ENCODE measurements around the gene STX1B. TPM values are rescaled to one million over a fixed set of nuclear protein-coding genes. Genes with fewer than 3 reads are reported as not detected.

The STX1B gene
- total RNA-seq, 4 donors from 2014 or later = 0.13 to 0.36 TPM; not detected in 2

GRCh38 chr16:30992276-30992780, 18.1 kb downstream of the STX1B start:
- no peak overlapping the region for H3K4me3 ChIP-seq
- intact Hi-C loops (cut with DNase I; ENCODE audit: low total_unique reads) (no loop called here), in situ Hi-C loops (cut with MboI; ENCODE audit: low sequenced_read_pairs in 4 of 4) (loop anchor here in 3 of 4 donors (25.0 kb wide), 4 partner anchors 95 to 870 kb away; partner anchors contain the start of genes ZNF267 (in 3 of the 3), COX6A2 (in 1 of the 3), PRSS36 (in 1 of the 3) and PRSS53 (in 1 of the 3))
- DNase-seq (no peak), ATAC-seq (no peak)
- H3K27ac ChIP-seq = no peak overlapping the region
- no peak for TF ChIP-seq POLR2A (IDR thresholded peaks at IDR 0.05)
- no peak for TF ChIP-seq CTCF (IDR thresholded peaks at IDR 0.05 in 4 of 5, conservative IDR thresholded peaks at IDR 0.05 in 1 of 5)
- H3K27me3 ChIP-seq = peaks cover 0 to 8% (median 3%) of the 10 kb centered on the region in 3 donors
- H3K36me3 ChIP-seq = no peaks in the 10 kb centered on the region
- H3K9me3 ChIP-seq = no peaks in the 10 kb centered on the region
- H3K4me1 ChIP-seq = peaks cover 0 to 9% of the 10 kb centered on the region in 2 donors

GRCh38 chr16:30991052-30991451, 19.4 kb downstream of the STX1B start:
- H3K27ac ChIP-seq = no peak overlapping the region
- DNase-seq (no peak), ATAC-seq (no peak)
- no peaks in the 10 kb centered on the region for H3K36me3 ChIP-seq
- H3K9me3 ChIP-seq = no peaks in the 10 kb centered on the region
- intact Hi-C loops (cut with DNase I; ENCODE audit: low total_unique reads) = no loop called here
- TF ChIP-seq CTCF (IDR thresholded peaks at IDR 0.05 in 4 of 5, conservative IDR thresholded peaks at IDR 0.05 in 1 of 5) (no peak), POLR2A (IDR thresholded peaks at IDR 0.05) (no peak)
- H3K27me3 ChIP-seq = no peaks in the 10 kb centered on the region
- in situ Hi-C loops (cut with MboI; ENCODE audit: low sequenced_read_pairs in 4 of 4) = loop anchor here in 3 of 4 donors (25.0 kb wide), 4 partner anchors 96 to 871 kb away; partner anchors contain the start of genes ZNF267 (in 3 of the 3), COX6A2 (in 1 of the 3), PRSS36 (in 1 of the 3) and PRSS53 (in 1 of the 3)
- H3K4me1 ChIP-seq = peaks cover 0 to 4% of the 10 kb centered on the region in 2 donors
- H3K4me3 ChIP-seq = no peak overlapping the region

GRCh38 chr16:30990105-30990504, 20.3 kb downstream of the STX1B start:
- Histone ChIP-seq H3K4me3 (no peak overlapping the region), H3K4me1 (peaks cover 9 to 14% of the 10 kb centered on the region in 2 donors), H3K9me3 (no peaks in the 10 kb centered on the region), H3K36me3 (no peaks in the 10 kb centered on the region), H3K27ac (no peak overlapping the region), H3K27me3 (no peaks in the 10 kb centered on the region)
- intact Hi-C loops (cut with DNase I; ENCODE audit: low total_unique reads) = no loop called here
- no peak for TF ChIP-seq POLR2A (IDR thresholded peaks at IDR 0.05)
- TF ChIP-seq CTCF (IDR thresholded peaks at IDR 0.05 in 4 of 5, conservative IDR thresholded peaks at IDR 0.05 in 1 of 5) = no peak
- ATAC-seq (no peak), DNase-seq (no peak)
- in situ Hi-C loops (cut with MboI; ENCODE audit: low sequenced_read_pairs in 4 of 4) = loop anchor here in 3 of 4 donors (25.0 kb wide), 4 partner anchors 97 to 872 kb away; partner anchors contain the start of genes ZNF267 (in 3 of the 3), COX6A2 (in 1 of the 3), PRSS36 (in 1 of the 3) and PRSS53 (in 1 of the 3)

GRCh38 chr16:30989469-30990047, 20.9 kb downstream of the STX1B start:
- intact Hi-C loops (cut with DNase I; ENCODE audit: low total_unique reads) = loop anchor here (5.0 to 10.0 kb wide), 2 partner anchors 83 to 725 kb away; partner anchors contain the start of genes ZNF646 and ZNF668
- peaks cover 0 to under 1% of the 10 kb centered on the region in 2 donors for H3K36me3 ChIP-seq
- in situ Hi-C loops (cut with MboI; ENCODE audit: low sequenced_read_pairs in 4 of 4) = loop anchor here in 3 of 4 donors (10.0 to 25.0 kb wide), 5 partner anchors 98 to 873 kb away; partner anchors contain the start of genes ZNF267 (in 3 of the 3), ZNF843 (in 2 of the 3), COX6A2 (in 1 of the 3) and PRSS36 (in 1 of the 3)
- ATAC-seq (no peak), DNase-seq (no peak)
- H3K4me3 ChIP-seq = no peak overlapping the region
- no peaks in the 10 kb centered on the region for H3K27me3 ChIP-seq
- no peak overlapping the region for H3K27ac ChIP-seq
- peaks cover 9 to 15% of the 10 kb centered on the region in 2 donors for H3K4me1 ChIP-seq
- no peaks in the 10 kb centered on the region for H3K9me3 ChIP-seq
- TF ChIP-seq POLR2A (IDR thresholded peaks at IDR 0.05) = no peak
- no peak for TF ChIP-seq CTCF (IDR thresholded peaks at IDR 0.05 in 4 of 5, conservative IDR thresholded peaks at IDR 0.05 in 1 of 5)
